ENCODE data around the gene PHYKPL.

PHYKPL gene

DNA sequence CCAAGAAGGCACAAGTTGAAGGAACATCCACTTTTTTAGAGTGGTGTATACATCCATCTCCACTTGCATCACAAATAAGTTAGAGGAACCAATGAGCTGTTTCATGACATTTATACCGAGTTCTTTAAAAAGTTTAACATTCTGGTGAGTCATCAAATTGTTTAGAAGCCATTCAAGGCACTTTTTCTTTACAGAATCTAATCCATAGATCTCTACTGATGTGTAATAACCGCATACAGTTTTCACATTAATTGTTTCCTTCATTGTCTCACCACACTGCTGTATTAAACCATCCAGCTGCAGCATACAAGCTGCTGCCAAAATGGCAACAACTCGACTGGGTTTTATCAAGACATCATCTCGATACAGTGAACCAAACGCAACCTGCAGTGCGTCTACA is 46.2 kb downstream of the PHYKPL start:
- no peak overlapping the region for H3K4me3 ChIP-seq (ENCODE audit: low read depth, low read length)
- DNase-seq (ENCODE audit: low read depth): no peak
- TF ChIP-seq, protein P1, sequence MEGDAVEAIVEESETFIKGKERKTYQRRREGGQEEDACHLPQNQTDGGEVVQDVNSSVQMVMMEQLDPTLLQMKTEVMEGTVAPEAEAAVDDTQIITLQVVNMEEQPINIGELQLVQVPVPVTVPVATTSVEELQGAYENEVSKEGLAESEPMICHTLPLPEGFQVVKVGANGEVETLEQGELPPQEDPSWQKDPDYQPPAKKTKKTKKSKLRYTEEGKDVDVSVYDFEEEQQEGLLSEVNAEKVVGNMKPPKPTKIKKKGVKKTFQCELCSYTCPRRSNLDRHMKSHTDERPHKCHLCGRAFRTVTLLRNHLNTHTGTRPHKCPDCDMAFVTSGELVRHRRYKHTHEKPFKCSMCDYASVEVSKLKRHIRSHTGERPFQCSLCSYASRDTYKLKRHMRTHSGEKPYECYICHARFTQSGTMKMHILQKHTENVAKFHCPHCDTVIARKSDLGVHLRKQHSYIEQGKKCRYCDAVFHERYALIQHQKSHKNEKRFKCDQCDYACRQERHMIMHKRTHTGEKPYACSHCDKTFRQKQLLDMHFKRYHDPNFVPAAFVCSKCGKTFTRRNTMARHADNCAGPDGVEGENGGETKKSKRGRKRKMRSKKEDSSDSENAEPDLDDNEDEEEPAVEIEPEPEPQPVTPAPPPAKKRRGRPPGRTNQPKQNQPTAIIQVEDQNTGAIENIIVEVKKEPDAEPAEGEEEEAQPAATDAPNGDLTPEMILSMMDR (IDR thresholded peaks at IDR 0.05; ENCODE audit: control insufficient read depth, extremely low read depth, insufficient read depth): no peak

- DNase-seq (ENCODE audit: low read depth): no peak
- no peak overlapping the region for H3K4me3 ChIP-seq (ENCODE audit: low read depth, low read length)
- TF ChIP-seq, protein P1 (IDR thresholded peaks at IDR 0.05; ENCODE audit: control insufficient read depth, extremely low read depth, insufficient read depth): no peak
Measured at GRCh38 chr5:178182158-178182876, 50.3 kb downstream of the PHYKPL start.

DNA sequence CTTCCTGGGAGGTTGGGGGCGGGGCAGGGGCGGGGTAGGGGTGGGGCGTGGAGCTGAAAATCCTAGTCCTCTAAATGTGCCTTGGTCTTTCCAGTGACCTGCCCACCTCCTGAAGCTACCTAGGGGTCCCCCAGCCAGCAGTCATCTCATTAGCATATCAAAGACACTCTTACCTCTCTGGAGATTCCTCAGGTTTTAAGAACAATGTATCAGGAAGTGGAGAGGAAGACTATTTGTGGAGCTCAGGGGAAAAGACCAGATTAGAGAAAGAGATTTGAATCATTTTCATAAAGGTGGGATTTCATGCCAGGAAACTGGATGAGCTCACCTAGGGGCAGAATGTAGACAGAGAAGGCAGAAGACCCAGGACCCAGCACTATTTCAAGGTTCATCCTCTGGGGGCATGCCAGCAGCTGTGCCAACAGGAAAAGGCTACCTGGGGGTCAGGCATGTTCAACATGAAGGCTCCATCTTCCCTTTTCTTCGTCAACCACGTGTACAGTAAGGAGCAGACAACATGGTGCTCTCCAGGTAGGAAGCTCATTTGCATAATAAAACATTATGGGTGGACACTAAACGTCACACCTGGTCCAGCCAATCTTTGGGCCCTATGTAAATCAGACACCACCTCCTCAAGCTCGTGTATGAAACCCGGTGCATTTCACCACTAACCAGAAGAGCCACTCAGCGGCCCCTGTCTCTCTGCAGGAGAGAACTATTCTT is 52.3 kb downstream of the PHYKPL start:
- no peak for DNase-seq (ENCODE audit: low read depth)
- H3K4me3 ChIP-seq (ENCODE audit: low read depth, low read length): no peak overlapping the region
- TF ChIP-seq, protein P1 (IDR thresholded peaks at IDR 0.05; ENCODE audit: control insufficient read depth, extremely low read depth, insufficient read depth): no peak

DNA sequence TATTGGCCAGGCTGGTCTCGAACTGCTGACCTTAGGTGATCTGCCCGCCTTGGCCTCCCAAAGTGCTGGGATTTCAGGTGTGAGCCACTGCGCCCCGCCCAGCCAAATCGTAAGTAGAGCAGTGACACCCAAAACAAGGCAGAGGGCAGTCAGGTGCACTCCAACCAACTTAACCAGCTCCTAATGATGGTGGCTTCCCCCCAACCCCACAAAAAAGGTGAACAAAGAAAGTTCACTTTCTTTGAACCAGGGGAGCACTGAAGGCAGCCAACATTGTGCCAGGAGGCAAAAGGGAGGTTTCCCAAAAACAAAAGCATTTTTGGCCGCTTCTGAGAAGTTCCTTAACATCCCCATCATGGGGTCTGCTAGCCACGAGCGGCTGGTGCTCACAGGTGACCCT is 55.0 kb downstream of the PHYKPL start:
- H3K4me3 ChIP-seq (ENCODE audit: low read depth, low read length): no peak overlapping the region
- no peak for DNase-seq (ENCODE audit: low read depth)
- TF ChIP-seq, protein P1 (IDR thresholded peaks at IDR 0.05; ENCODE audit: control insufficient read depth, extremely low read depth, insufficient read depth): no peak

- no peak overlapping the region for H3K4me3 ChIP-seq (ENCODE audit: low read depth, low read length)
- no peak for DNase-seq (ENCODE audit: low read depth)
- TF ChIP-seq, protein P1 (IDR thresholded peaks at IDR 0.05; ENCODE audit: control insufficient read depth, extremely low read depth, insufficient read depth): no peak
Measured at GRCh38 chr5:178176791-178177190, 55.8 kb downstream of the PHYKPL start.

DNA sequence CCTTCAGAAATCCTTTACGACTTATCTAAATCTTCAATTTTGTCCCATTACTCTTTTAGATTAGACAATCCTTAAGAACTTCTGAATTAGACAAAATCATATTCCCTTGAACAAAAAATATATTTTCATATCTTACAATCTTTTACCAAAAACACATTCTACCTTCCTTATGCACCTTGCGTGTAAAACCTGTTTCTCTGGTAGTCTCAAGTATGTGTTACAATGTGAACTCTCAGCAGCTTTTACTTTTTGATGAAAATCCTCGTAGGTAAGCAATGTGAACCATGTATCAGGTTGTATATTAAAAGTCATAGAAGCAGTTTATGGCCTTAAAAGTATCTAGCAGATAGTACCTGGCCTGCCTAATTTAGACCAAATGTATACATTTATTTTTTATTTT is 58.1 kb downstream of the PHYKPL start:
- H3K4me3 ChIP-seq (ENCODE audit: low read depth, low read length): no peak overlapping the region
- TF ChIP-seq, protein P1 (IDR thresholded peaks at IDR 0.05; ENCODE audit: control insufficient read depth, extremely low read depth, insufficient read depth): no peak
- no peak for DNase-seq (ENCODE audit: low read depth)
